Panc1 (cell line): ENCODE data around the gene LYRM4.

Experiments
- POLR2AphosphoS5 ChIP-seq: IDR thresholded peaks from 2 replicates; pipeline ENCODE4 v1.6.1; 2012; ENCODE audit warnings: mild to moderate bottlenecking, low read depth, low read length, moderate library complexity
- REST ChIP-seq, 2 experiments: IDR thresholded peaks; 2 replicates each; pipeline ENCODE4 v1.6.1; 2011 to 2012; ENCODE audit warnings: low read depth in 2 of 2, control low read depth in 1 of 2, low read length in 1 of 2, mild to moderate bottlenecking in 1 of 2, moderate library complexity in 1 of 2; ENCODE audit not compliant: insufficient read depth in 1 of 2
- TF ChIP-seq, protein P1 (sequence below): fragments of 450-650 bp; IDR thresholded peaks from 2 replicates; pipeline ENCODE4 v1.5.1; 2017; ENCODE audit warnings: mild to moderate bottlenecking

- TF ChIP-seq, protein P1, sequence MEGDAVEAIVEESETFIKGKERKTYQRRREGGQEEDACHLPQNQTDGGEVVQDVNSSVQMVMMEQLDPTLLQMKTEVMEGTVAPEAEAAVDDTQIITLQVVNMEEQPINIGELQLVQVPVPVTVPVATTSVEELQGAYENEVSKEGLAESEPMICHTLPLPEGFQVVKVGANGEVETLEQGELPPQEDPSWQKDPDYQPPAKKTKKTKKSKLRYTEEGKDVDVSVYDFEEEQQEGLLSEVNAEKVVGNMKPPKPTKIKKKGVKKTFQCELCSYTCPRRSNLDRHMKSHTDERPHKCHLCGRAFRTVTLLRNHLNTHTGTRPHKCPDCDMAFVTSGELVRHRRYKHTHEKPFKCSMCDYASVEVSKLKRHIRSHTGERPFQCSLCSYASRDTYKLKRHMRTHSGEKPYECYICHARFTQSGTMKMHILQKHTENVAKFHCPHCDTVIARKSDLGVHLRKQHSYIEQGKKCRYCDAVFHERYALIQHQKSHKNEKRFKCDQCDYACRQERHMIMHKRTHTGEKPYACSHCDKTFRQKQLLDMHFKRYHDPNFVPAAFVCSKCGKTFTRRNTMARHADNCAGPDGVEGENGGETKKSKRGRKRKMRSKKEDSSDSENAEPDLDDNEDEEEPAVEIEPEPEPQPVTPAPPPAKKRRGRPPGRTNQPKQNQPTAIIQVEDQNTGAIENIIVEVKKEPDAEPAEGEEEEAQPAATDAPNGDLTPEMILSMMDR = no peak
- TF ChIP-seq REST (IDR thresholded peaks at IDR 0.05; ENCODE audit: insufficient read depth in 1 of 2, low read depth in 2 of 2, low read length in 1 of 2) (no peak), POLR2AphosphoS5 (no peak)
Measured at GRCh38 chr6:5181510-5182317, 79.0 kb downstream of the LYRM4 start.
